Measurements from ENCODE around the gene ATOSA.

Gene ATOSA

GRCh38 chr15:52651114-52651513 lies 28.1 kb downstream of the ATOSA start:
- Mint-ChIP-seq H3K4me1 (peaks cover 37% of the 10 kb centered on the region), H3K27me3 (ENCODE audit: low read depth) (no peaks in the 10 kb centered on the region), H3K36me3 (ENCODE audit: low read depth) (peaks cover 20% of the 10 kb centered on the region), H3K4me3 (peak overlapping the region; percentile 75 to 83 (median 77)), H3K9me3 (no peaks in the 10 kb centered on the region), H3K27ac (peak overlapping the region; percentile 85 to 96 (median 88))
- TF ChIP-seq, protein P1, sequence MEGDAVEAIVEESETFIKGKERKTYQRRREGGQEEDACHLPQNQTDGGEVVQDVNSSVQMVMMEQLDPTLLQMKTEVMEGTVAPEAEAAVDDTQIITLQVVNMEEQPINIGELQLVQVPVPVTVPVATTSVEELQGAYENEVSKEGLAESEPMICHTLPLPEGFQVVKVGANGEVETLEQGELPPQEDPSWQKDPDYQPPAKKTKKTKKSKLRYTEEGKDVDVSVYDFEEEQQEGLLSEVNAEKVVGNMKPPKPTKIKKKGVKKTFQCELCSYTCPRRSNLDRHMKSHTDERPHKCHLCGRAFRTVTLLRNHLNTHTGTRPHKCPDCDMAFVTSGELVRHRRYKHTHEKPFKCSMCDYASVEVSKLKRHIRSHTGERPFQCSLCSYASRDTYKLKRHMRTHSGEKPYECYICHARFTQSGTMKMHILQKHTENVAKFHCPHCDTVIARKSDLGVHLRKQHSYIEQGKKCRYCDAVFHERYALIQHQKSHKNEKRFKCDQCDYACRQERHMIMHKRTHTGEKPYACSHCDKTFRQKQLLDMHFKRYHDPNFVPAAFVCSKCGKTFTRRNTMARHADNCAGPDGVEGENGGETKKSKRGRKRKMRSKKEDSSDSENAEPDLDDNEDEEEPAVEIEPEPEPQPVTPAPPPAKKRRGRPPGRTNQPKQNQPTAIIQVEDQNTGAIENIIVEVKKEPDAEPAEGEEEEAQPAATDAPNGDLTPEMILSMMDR (IDR thresholded peaks at IDR 0.05; ENCODE audit: unreplicated experiment in 3 of 3), result no peak

- no peak overlapping the region for H3K4me3 Mint-ChIP-seq
- no peaks in the 10 kb centered on the region for H3K27me3 Mint-ChIP-seq (ENCODE audit: low read depth)
- H3K27ac Mint-ChIP-seq, result peak overlapping the region in 2 of 3 experiments; percentile 76 to 96
- TF ChIP-seq, protein P1 (IDR thresholded peaks at IDR 0.05; ENCODE audit: unreplicated experiment in 3 of 3), result no peak
- peaks cover 18% of the 10 kb centered on the region for H3K36me3 Mint-ChIP-seq (ENCODE audit: low read depth)
- H3K9me3 Mint-ChIP-seq, result no peaks in the 10 kb centered on the region
- peaks cover 33% of the 10 kb centered on the region for H3K4me1 Mint-ChIP-seq
These were observed 29.5 kb downstream of the ATOSA start for GRCh38 chr15:52649686-52650085.

DNA sequence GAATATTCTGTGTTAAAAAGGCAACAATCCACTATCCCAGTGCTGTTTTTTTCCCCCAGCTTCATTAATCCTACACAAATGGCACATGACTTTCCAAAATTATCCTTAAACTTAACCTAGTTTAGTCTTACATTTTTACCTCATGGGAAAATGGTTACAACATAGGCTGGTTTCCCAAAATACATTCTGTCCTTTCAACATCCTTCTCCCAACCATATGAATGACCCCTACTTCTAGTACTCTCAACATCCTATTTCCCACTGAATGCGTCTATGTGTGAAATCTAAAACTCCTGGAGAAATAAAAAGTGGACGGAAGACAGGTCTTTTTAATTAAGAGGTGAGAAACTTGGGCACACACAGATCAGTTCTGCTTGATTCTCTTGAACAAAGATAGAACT lies 33.3 kb downstream of the ATOSA start:
- H3K4me1 Mint-ChIP-seq, result peaks cover 19% of the 10 kb centered on the region
- H3K4me3 Mint-ChIP-seq, result no peak overlapping the region
- H3K9me3 Mint-ChIP-seq, result no peaks in the 10 kb centered on the region
- no peak overlapping the region for H3K27ac Mint-ChIP-seq
- peaks cover 9% of the 10 kb centered on the region for H3K36me3 Mint-ChIP-seq (ENCODE audit: low read depth)
- TF ChIP-seq, protein P1 (IDR thresholded peaks at IDR 0.05; ENCODE audit: unreplicated experiment in 3 of 3), result no peak
- H3K27me3 Mint-ChIP-seq (ENCODE audit: low read depth), result no peaks in the 10 kb centered on the region

DNA sequence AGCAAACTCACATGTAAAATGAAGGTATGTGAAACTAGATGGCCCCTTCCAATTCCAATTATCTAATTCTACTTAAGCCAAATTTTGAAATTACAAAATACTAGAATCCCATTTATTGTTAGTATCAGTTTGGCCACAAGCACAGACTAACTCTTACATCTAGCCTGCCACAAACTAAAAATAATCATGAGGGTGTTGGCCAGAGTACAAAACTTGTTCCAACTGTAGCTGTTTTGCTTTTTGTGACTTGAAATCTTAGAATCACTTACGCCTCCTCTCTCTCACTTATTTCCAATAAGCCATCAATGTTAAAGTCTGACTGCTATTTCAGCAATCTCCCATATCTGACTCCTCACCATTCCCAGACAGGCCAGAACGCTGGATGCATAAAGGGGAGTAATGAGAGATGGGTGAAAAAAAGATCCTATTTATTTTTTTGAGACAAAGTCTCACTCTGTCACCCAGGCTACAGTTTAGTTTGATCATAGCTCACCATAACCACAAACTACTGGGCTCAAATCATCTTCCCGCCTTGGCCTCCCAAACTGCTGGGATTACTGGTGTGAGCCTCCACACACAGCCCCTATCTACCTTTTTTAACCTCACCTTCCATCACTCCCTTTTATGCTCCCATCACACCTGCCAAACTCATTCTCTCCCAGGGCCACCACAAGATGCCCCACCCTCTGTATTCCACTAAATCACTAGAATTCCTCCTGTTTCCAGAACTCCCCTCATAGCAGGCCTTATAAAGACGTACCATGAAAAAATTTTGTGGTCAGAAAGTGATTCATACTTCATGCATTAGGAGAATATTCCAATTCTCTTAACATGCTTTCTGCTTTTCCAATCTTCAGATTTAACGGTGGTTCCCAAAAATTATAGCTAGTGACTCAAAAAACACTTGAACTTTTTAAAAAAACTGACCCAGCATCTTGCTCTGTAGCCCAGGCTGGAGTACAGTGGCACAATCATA lies 36.5 kb downstream of the ATOSA start:
- H3K4me1 Mint-ChIP-seq, result peaks cover 13% of the 10 kb centered on the region
- peaks cover 12% of the 10 kb centered on the region for H3K36me3 Mint-ChIP-seq (ENCODE audit: low read depth)
- H3K4me3 Mint-ChIP-seq, result no peak overlapping the region
- H3K27ac Mint-ChIP-seq, result peak overlapping the region in 1 of 3 experiments; percentile 18
- no peaks in the 10 kb centered on the region for H3K9me3 Mint-ChIP-seq
- H3K27me3 Mint-ChIP-seq (ENCODE audit: low read depth), result no peaks in the 10 kb centered on the region
- TF ChIP-seq, protein P1 (IDR thresholded peaks at IDR 0.05; ENCODE audit: unreplicated experiment in 3 of 3), result no peak

GRCh38 chr15:52636459-52636858 lies 42.7 kb downstream of the ATOSA start:
- H3K4me1 Mint-ChIP-seq, result no peaks in the 10 kb centered on the region
- no peak overlapping the region for H3K27ac Mint-ChIP-seq
- H3K36me3 Mint-ChIP-seq (ENCODE audit: low read depth), result peaks cover 33% of the 10 kb centered on the region
- H3K4me3 Mint-ChIP-seq, result no peak overlapping the region
- TF ChIP-seq, protein P1 (IDR thresholded peaks at IDR 0.05; ENCODE audit: unreplicated experiment in 3 of 3), result no peak
- no peaks in the 10 kb centered on the region for H3K27me3 Mint-ChIP-seq (ENCODE audit: low read depth)
- H3K9me3 Mint-ChIP-seq, result no peaks in the 10 kb centered on the region

Measured in nephron (organoid).